ENCODE results near the gene ORC5.

Gene ORC5

GRCh38 chr7:104133238-104133637 is 74.6 kb downstream of the ORC5 start:
- DNase-seq (ENCODE audit: insufficient read length, low spot score) = no peak
- FAIRE-seq = no peak

GRCh38 chr7:104130726-104131125 is 77.1 kb downstream of the ORC5 start:
- no peak for FAIRE-seq
- no peak for DNase-seq (ENCODE audit: insufficient read length, low spot score)

GRCh38 chr7:104127204-104127603 is 80.6 kb downstream of the ORC5 start:
- no peak for FAIRE-seq

GRCh38 chr7:104126411-104126841 is 81.4 kb downstream of the ORC5 start:
- DNase-seq (ENCODE audit: insufficient read length, low spot score) = no peak
- FAIRE-seq = no peak

More at GRCh38 chr7:104127204-104127603, 80.6 kb downstream of the ORC5 start:
- DNase-seq (ENCODE audit: insufficient read length, low spot score) = no peak

GRCh38 chr7:104124893-104125477 is 82.8 kb downstream of the ORC5 start:
- DNase-seq (ENCODE audit: insufficient read length, low spot score) = no peak
- FAIRE-seq = no peak

GRCh38 chr7:104124469-104124868 is 83.3 kb downstream of the ORC5 start:
- FAIRE-seq = no peak
- no peak for DNase-seq (ENCODE audit: insufficient read length, low spot score)

GRCh38 chr7:104123786-104124185 is 84.0 kb downstream of the ORC5 start:
- DNase-seq (ENCODE audit: insufficient read length, low spot score) (no peak), FAIRE-seq (no peak)

- FAIRE-seq (no peak), DNase-seq (ENCODE audit: insufficient read length, low spot score) (no peak)
Measured at GRCh38 chr7:104113788-104114187, 94.0 kb downstream of the ORC5 start.

- no peak for FAIRE-seq
Measured at GRCh38 chr7:104112623-104113022, 95.2 kb downstream of the ORC5 start.

GRCh38 chr7:104111271-104111670 is 96.5 kb downstream of the ORC5 start:
- FAIRE-seq (no peak), DNase-seq (ENCODE audit: insufficient read length, low spot score) (no peak)

More at GRCh38 chr7:104112623-104113022, 95.2 kb downstream of the ORC5 start:
- no peak for DNase-seq (ENCODE audit: insufficient read length, low spot score)

GRCh38 chr7:104106108-104106905 is 101.5 kb downstream of the ORC5 start:
- FAIRE-seq (no peak), DNase-seq (ENCODE audit: insufficient read length, low spot score) (no peak)

- no peak for DNase-seq (ENCODE audit: insufficient read length, low spot score)
- FAIRE-seq = no peak
Measured at GRCh38 chr7:104098890-104099289, 108.9 kb downstream of the ORC5 start.

- FAIRE-seq (no peak), DNase-seq (ENCODE audit: insufficient read length, low spot score) (no peak)
Measured at GRCh38 chr7:104096683-104097082, 111.1 kb downstream of the ORC5 start.

- FAIRE-seq = no peak
Measured at GRCh38 chr7:104093127-104093526, 114.7 kb downstream of the ORC5 start.

GRCh38 chr7:104091242-104091641 is 116.6 kb downstream of the ORC5 start:
- no peak for DNase-seq (ENCODE audit: insufficient read length, low spot score)
- no peak for FAIRE-seq

More at GRCh38 chr7:104093127-104093526, 114.7 kb downstream of the ORC5 start:
- DNase-seq (ENCODE audit: insufficient read length, low spot score) = no peak

- no peak for DNase-seq (ENCODE audit: insufficient read length, low spot score)
- FAIRE-seq = no peak
Measured at GRCh38 chr7:104089612-104090011, 118.2 kb downstream of the ORC5 start.

GRCh38 chr7:104089061-104089460 is 118.8 kb downstream of the ORC5 start:
- DNase-seq (ENCODE audit: insufficient read length, low spot score) (no peak), FAIRE-seq (no peak)
